GM18505 (cell line): Measurements from ENCODE around the gene TAS1R2.

Experiments
- ATAC-seq: cut with Tn5 transposase; IDR thresholded peaks from one replicate; pipeline ENCODE4 v1.9.1; 2021; ENCODE audit not compliant: unreplicated experiment
- POLR2A ChIP-seq: IDR thresholded peaks from 4 replicates; pipeline ENCODE4 v1.6.1; 2011; ENCODE audit warnings: borderline replicate concordance; ENCODE audit not compliant: insufficient read depth, insufficient read length; ENCODE audit errors: extremely low read depth

Gene TAS1R2

GRCh38 chr1:18799454-18799853 is 60.0 kb downstream of the TAS1R2 start:
- ATAC-seq: no peak
- TF ChIP-seq POLR2A: no peak

GRCh38 chr1:18798946-18799345 is 60.5 kb downstream of the TAS1R2 start:
- no peak for TF ChIP-seq POLR2A
- ATAC-seq: no peak

GRCh38 chr1:18798533-18798932 is 60.9 kb downstream of the TAS1R2 start:
- no peak for ATAC-seq
- TF ChIP-seq POLR2A: no peak

- no peak for ATAC-seq
- no peak for TF ChIP-seq POLR2A
Observed at GRCh38 chr1:18796950-18797349, 62.5 kb downstream of the TAS1R2 start.

GRCh38 chr1:18795002-18795689 is 64.3 kb downstream of the TAS1R2 start:
- no peak for TF ChIP-seq POLR2A
- ATAC-seq: no peak

GRCh38 chr1:18794561-18794960 is 64.9 kb downstream of the TAS1R2 start:
- no peak for ATAC-seq

GRCh38 chr1:18794051-18794450 is 65.4 kb downstream of the TAS1R2 start:
- ATAC-seq: no peak
- TF ChIP-seq POLR2A: no peak

More at GRCh38 chr1:18794561-18794960, 64.9 kb downstream of the TAS1R2 start:
- no peak for TF ChIP-seq POLR2A

GRCh38 chr1:18793164-18793563 is 66.3 kb downstream of the TAS1R2 start:
- ATAC-seq: no peak
- TF ChIP-seq POLR2A: no peak

GRCh38 chr1:18792747-18793146 is 66.7 kb downstream of the TAS1R2 start:
- no peak for ATAC-seq
- no peak for TF ChIP-seq POLR2A
